Esophagus muscularis mucosa (tissue), 4 donors: Measurements from ENCODE around the gene RBFOX2. TPM values are rescaled to one million over a fixed set of nuclear protein-coding genes. Genes with fewer than 3 reads are reported as not detected.
A peak's percentile ranks its signal among the peaks of the same experiment; 100 is the strongest.

Experiments
- DNase-seq: peaks from one replicate; pipeline ENCODE4 v3.0.0-alpha.2; 2017; ENCODE audit errors: extremely low spot score
- H3K27ac ChIP-seq, 4 donors: fragments of 200-600 bp; sonication (generic); replicated peaks in 1 of 4; 1 replicate in 3 of 4; 2 replicates in 1 of 4; pipeline ENCODE4 v1.5.1; 2016 to 2019; ENCODE audit warnings: mild to moderate bottlenecking in 1 of 4
- H3K27me3 ChIP-seq, 4 donors: fragments of 200-600 bp; sonication (generic); one replicate each; pipeline versions ENCODE4 v1.5.1 to v1.6.0; 2016 to 2019
- H3K36me3 ChIP-seq, 4 donors: fragments of 200-600 bp; sonication (generic); one replicate each; pipeline ENCODE4 v1.5.1; 2016 to 2019
- H3K4me1 ChIP-seq, 4 donors: fragments of 200-600 bp; sonication (generic); one replicate each; pipeline ENCODE4 v1.5.1; 2016 to 2019
- H3K4me3 ChIP-seq, 4 donors: fragments of 200-600 bp; sonication (generic); 1 replicate in 2 of 4; 2 replicates in 2 of 4; pipeline ENCODE4 v1.5.1; 2016 to 2019; ENCODE audit warnings: mild to moderate bottlenecking in 4 of 4, moderate library complexity in 1 of 4
- H3K9me3 ChIP-seq, 4 donors: fragments of 200-600 bp; sonication (generic); 1 replicate in 3 of 4; 2 replicates in 1 of 4; pipeline ENCODE4 v1.5.1; 2016 to 2019
- CTCF ChIP-seq, 3 experiments: fragments of 200-600 bp in 2 of 3; fragments of 450-650 bp in 1 of 3; sonication (generic) in 2 of 3; IDR thresholded peaks; one replicate each; pipeline ENCODE4 v1.5.1; 2017 to 2019; ENCODE audit warnings: antibody characterized with exemption in 3 of 3, mild to moderate bottlenecking in 2 of 3, moderate library complexity in 1 of 3
- EP300 ChIP-seq: sonication (generic); formaldehyde crosslinking; IDR thresholded peaks from one replicate; pipeline ENCODE4 v1.6.1; 2017; ENCODE audit warnings: antibody characterized with exemption
- POLR2A ChIP-seq: fragments of 450-650 bp; IDR thresholded peaks from one replicate; pipeline ENCODE4 v1.6.1; 2017; ENCODE audit warnings: antibody characterized with exemption, moderate library complexity, mild to moderate bottlenecking, low read depth
- POLR2AphosphoS5 ChIP-seq, 2 donors: sonication (generic); formaldehyde crosslinking; IDR thresholded peaks; one replicate each; pipeline ENCODE4 v1.6.1; 2017; ENCODE audit warnings: antibody characterized with exemption in 2 of 2
- WGBS: methylation state at CpG from one replicate; pipeline ENCODE4 v1.1.5; 2018; 5-methylcytosine and 5-hydroxymethylcytosine counted together
- intact Hi-C: fragments of 100-400 bp; cut with DNase I; formaldehyde crosslinking; loops from one replicate; pipeline ENCODE4 v1.15.1; 2023
- total RNA-seq, 4 donors: library from RNA; depleted of rRNA; stranded (reverse); fragments of >200 nt; gene quantifications; one replicate each; pipeline versions ENCODE4 v1.1.0 to v1.2.1, GENCODE V29; 2016

The RBFOX2 gene
- total RNA-seq, 4 donors from 2014 or later = 113 to 179 (median 155) TPM

- H3K27ac ChIP-seq = peak overlapping the region; percentile 77 to 82 (median 80)
- peaks cover 64 to 73% (median 70%) of the 10 kb centered on the region in 4 donors for H3K4me1 ChIP-seq
- intact Hi-C loops = no loop called here
- H3K27me3 ChIP-seq = no peaks in the 10 kb centered on the region
- peak overlapping the region; percentile 47 to 59 (median 56) for H3K4me3 ChIP-seq
- peak; percentile 98 for DNase-seq
- TF ChIP-seq POLR2A = no peak
- peak; percentile 72 to 75 for TF ChIP-seq POLR2AphosphoS5 (IDR thresholded peaks at IDR 0.05)
- TF ChIP-seq EP300 = no peak
- TF ChIP-seq CTCF (IDR thresholded peaks at IDR 0.05) = peak in 1 of 3 experiments; percentile 6
- H3K9me3 ChIP-seq = no peaks in the 10 kb centered on the region
- WGBS = 2% methylated on average over 9 of the region's 9 CpGs
- no peaks in the 10 kb centered on the region for H3K36me3 ChIP-seq
Observed at GRCh38 chr22:35840302-35840739, 188.3 kb downstream of the RBFOX2 start.

- peaks cover 68 to 77% (median 75%) of the 10 kb centered on the region in 4 donors for H3K4me1 ChIP-seq
- no peaks in the 10 kb centered on the region for H3K27me3 ChIP-seq
- intact Hi-C loops = loop anchor here (5.0 kb wide), 2 partner anchors 82 to 213 kb away; no protein-coding TSS in a partner anchor
- TF ChIP-seq POLR2AphosphoS5 (IDR thresholded peaks at IDR 0.05) (no peak), EP300 (no peak), CTCF (IDR thresholded peaks at IDR 0.05) (no peak), POLR2A (no peak)
- no peaks in the 10 kb centered on the region for H3K9me3 ChIP-seq
- H3K36me3 ChIP-seq = no peaks in the 10 kb centered on the region
- DNase-seq = no peak
- 0% methylated on average over 5 of the region's 5 CpGs for WGBS
- peak overlapping the region; percentile 77 to 82 (median 80) for H3K27ac ChIP-seq
- peak overlapping the region; percentile 47 to 59 (median 56) for H3K4me3 ChIP-seq
Observed at GRCh38 chr22:35839841-35840301, 188.8 kb downstream of the RBFOX2 start.

GRCh38 chr22:35838855-35839576 is 189.6 kb downstream of the RBFOX2 start:
- Histone ChIP-seq H3K27me3 (no peaks in the 10 kb centered on the region), H3K4me3 (peak overlapping the region; percentile 47 to 59 (median 56)), H3K36me3 (no peaks in the 10 kb centered on the region), H3K4me1 (peaks cover 77 to 86% (median 83%) of the 10 kb centered on the region in 4 donors), H3K9me3 (no peaks in the 10 kb centered on the region), H3K27ac (peak overlapping the region; percentile 77 to 82 (median 80))
- intact Hi-C loops = loop anchor here (5.0 kb wide), 2 partner anchors 83 to 212 kb away; no protein-coding TSS in a partner anchor
- no peak for DNase-seq
- WGBS = 6% methylated on average over 4 of the region's 4 CpGs
- no peak for TF ChIP-seq EP300
- TF ChIP-seq CTCF (IDR thresholded peaks at IDR 0.05) = peak; percentile 48 to 68 (median 59)
- peak; percentile 36 to 45 for TF ChIP-seq POLR2AphosphoS5 (IDR thresholded peaks at IDR 0.05)

GRCh38 chr22:35837101-35837727 is 191.4 kb downstream of the RBFOX2 start:
- no peak for DNase-seq
- intact Hi-C loops = loop anchor here (5.0 kb wide), 2 partner anchors 85 to 210 kb away; no protein-coding TSS in a partner anchor
- WGBS = 78% methylated on average over 5 of the region's 5 CpGs
- H3K27me3 ChIP-seq = no peaks in the 10 kb centered on the region
- peak overlapping the region; percentile 68 to 77 (median 76) for H3K27ac ChIP-seq
- TF ChIP-seq CTCF (IDR thresholded peaks at IDR 0.05) (no peak), POLR2A (no peak), POLR2AphosphoS5 (IDR thresholded peaks at IDR 0.05) (no peak), EP300 (no peak)
- peak overlapping the region in 1 of 4 donors; percentile 41 for H3K4me3 ChIP-seq
- H3K4me1 ChIP-seq = peaks cover 80 to 88% (median 83%) of the 10 kb centered on the region in 4 donors
- no peaks in the 10 kb centered on the region for H3K9me3 ChIP-seq
- H3K36me3 ChIP-seq = no peaks in the 10 kb centered on the region
